HG03135 (cell line): ENCODE measurements around the gene LRBA.

Source experiments
- ATAC-seq: cut with Tn5 transposase; IDR thresholded peaks from one replicate; pipeline ENCODE4 v1.9.1; 2021; ENCODE audit warnings: mild to moderate bottlenecking, moderate library complexity; ENCODE audit not compliant: unreplicated experiment

The LRBA gene

DNA sequence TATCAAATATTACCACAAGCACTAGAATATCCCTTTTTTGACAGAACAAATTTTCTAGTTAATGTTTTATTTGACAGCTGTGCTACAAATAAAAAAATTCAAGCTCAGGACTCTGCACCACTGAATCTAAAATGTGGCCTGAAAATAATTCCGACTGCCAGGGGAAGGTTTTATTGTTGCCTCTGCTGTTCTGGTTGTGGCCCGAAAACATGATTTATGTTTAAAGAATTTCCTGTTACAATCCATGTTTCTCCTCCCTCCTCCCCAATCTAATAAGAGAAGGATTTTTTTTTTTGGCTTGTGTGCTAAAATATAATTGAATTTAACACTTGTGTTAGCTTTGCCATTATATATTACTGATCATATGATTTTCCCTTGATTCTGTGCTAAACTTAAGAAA, 709.1 kb downstream of the LRBA start:
- ATAC-seq: no peak

DNA sequence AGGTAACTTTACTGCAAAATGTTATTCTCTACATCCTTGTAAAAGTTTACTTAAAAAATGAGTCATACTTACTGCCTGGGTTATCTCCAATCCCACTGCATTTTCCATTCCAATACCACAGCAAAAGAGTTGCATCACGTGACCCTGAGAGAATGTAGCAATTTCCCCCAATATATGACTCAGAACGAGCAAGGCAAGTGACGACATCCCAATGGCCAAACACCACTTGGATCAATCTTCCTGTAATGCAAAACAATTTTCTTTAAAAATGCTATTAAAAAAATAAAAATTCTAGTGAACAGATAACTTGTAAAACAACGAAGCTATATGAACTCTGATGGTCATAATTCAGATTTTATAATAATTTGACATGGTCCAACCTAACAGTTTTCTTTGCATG, 712.5 kb downstream of the LRBA start:
- ATAC-seq: no peak

DNA sequence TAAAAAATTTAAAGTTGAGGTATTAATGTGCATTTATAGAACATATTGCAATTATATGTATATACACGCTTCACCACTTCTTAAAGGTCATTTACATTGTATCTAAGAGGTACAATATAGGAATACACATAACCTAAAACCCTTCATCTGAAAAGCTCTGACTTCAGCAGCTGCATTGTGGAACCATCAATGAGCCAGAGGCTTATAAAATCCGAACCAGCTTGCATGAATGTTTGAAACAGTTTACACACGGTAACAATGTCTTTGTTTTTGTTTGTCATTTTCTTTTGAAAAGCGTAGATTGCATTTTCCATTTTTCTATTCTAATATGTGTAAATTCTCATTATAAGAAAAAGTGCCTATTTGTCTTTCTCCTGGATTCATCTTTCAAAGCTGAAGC, 715.3 kb downstream of the LRBA start:
- no peak for ATAC-seq

DNA sequence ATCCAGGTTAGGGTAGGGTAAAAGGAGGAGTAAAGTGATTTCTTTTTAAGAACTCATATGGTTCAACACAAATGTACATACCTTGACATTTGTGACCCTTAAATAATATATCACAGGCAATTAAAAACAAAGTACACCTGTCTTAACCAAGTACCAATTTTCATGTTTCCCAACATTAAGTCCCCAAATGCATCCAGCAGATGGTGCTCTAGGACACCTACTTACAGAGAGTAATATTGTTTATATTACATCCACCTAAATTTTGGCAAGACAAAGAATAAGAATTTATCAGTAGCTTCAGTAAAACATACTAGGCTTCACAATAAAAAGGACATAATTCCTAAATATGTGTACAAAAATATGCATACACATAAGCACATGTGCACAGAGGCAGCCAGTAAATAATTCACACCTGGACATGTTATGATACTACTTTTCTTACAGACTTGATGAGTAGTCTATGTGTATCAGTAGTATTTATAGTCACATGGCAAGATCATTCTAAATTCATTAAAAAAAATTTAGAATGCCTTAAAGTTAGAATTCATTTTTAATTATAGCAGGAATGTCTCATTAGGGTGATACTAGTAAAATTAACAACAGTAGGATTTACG, 717.1 kb downstream of the LRBA start:
- no peak for ATAC-seq

DNA sequence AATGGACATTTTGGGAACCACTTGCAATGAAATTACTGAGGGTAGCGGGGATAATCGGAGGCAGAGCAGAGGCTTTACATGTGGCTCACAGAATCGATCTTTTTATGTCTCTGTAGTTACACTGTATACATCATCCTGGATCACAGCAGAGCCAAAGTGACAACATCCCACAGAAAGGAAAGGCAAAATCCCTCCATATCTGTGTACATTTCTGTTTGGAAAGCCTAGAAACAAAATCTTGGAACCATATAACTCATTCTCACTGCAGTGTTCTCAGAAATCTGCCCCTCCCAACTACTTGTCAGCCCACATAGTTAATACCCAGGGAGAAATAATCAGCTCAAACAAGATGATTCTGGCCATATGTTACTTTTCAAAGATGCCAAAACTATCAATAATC, 725.2 kb downstream of the LRBA start:
- ATAC-seq: no peak

DNA sequence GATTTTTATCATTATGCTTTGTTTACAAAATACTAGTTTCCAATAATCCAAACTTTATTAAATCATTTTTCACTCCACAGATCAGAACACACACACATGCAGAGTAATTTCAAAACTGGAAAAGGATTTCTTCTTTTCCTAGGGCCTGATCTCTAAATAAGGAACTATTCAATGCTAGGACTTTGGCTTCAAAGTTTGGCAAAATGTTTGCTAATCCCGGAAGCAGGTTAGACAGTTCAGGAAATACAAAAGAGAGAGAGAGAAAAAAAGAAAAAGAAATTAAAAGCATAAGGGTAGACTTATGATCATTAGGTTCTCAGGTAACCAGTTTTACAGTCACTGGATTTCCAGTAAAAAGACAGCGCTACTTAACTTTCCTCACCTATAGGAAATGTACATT, 725.9 kb downstream of the LRBA start:
- no peak for ATAC-seq

DNA sequence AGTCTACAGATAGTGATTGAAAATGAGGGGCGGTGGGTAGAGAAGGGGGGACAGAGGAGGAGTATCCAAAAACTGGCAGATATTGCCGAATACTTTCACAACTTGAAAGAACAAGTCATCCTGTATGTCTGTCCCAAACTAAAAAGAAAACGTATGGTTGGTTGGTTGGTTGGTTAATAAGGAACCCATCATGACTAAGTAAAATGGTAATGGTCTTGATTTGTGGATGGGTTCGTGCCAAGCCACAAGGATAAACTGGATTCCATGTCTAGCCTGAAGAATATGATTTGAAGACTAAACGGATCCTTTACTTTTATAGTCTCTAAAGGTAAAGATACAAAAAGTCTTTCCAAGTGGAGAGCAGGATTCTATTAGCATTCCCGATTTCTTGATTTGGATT, 728.4 kb downstream of the LRBA start:
- ATAC-seq: no peak

DNA sequence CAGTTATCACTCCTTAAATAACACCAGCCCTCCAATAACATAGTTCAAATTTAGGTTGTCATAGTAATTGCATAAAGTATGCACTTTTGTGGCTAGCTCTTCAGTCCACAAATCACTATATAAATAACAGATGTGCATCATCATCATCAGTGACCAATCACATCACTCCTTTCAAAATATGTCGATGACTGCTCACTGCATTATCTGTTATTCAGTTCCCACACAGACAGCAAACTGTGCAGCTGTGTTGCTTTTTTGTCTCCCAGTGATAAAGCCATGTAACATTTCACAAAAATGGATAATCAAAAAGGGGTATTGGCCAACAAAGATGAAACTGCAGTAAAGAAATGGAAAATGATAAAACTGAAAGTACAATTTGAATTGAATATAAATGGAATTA, 731.4 kb downstream of the LRBA start:
- ATAC-seq: no peak

DNA sequence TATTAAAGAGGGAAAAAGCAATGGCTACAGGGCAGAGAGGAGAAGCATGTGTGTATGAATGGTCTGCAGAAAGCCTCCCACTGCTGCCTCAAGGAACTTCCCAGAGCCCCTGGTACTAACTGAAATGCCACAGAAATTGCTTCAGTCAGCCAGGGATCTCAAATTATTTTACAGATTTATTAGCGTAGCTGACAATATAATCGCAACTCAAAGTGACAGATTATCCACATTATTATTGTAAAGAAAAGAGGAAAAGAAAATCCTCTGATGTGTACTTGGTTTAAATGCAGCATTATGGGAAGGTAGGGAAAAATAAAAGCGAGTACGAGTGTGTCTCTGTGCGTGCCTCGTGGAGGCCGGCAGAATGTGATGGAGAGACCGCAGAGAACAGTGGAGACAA, 734.1 kb downstream of the LRBA start:
- ATAC-seq: no peak

DNA sequence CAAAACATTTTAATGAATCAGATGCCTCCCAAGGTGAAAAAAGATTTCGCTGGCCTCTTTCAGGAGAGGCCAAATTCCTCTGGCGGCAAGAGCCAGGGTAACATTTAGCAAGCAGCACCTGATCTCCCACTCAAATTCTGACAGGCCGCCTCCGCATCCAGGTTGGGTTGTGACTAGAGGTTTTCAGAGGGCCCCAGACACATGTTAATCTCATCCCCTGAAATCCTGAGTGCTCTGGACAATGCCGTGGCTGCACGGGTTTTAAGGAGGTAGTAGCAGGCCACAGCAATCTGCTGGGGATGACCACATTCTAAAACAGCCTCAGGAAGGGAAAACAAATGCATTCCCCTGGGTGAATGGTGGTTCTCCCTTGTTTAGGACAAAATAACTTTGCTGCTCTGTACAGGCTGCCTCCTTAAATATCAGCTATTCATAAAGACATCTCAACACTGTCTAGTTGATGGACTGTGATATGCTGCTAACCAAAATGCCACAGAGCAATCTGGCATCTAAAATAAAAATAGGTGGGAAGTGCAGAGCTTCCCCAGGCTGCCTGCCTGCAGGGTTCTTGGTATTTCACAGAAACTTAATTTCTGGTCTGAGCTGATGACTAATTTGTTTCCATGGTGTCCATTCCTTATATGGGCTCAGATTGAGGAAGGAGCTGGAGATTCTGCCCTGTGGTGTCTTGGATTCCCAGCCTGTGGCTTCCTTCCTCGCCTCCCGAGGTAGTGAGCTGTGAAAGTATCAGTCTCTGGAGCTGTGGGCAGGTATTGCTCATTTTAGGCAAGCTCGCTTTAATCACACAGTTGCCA, 734.8 kb downstream of the LRBA start:
- ATAC-seq: no peak

DNA sequence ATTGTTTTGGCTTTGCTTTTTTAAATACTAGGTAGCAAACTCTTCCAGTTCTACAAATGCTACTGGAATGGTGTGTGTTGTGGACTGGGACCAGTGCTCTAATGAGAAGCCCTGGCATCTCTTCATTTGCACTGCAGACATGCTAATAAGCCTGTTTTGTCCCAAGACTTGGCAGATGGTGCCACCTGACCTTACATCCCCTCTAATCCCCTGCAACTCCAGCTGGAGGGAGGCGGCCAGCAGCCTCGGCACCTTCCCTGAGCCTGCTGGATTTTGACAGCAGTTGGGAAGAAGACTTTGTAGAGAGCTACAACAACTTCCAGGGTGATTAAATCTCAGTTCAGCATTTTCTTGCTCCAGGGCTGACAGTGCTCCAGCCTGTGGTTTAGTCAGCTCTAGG, 736.9 kb downstream of the LRBA start:
- ATAC-seq: no peak

DNA sequence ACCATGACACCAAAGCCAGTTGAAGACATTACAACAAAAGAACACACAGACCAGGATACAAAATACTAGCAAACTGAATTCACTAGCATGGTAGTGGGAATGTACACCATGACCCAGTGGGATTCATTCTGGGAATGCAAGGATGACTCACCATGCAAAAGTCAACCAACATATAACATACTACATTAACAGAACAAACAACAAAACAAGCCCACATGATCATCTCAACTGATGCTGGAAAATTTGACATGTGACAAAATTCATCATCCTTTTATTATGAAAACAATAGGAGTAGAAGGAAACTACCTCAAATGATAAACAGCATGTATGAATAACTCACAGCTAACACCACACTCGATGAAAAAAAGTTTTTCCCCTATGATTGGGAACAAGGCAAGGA, 746.6 kb downstream of the LRBA start:
- no peak for ATAC-seq

DNA sequence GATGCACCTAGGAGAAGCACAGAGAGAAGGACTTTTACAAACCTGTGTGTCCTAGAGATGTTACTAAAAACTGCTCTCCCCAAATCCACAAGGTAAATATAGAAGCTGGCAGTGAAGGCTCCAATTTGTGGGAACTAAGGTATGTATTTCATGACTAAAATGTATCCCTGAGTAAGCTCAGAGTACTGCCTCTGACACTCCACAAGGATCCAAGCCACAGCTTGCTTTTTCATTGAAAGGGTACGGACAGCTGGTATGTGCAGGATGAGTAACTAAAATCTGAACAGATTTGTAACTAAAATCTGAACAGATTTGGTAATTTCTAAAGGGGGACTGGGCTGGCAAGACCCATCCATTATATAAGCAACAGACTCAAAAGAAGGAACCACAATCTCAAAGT, 749.3 kb downstream of the LRBA start:
- ATAC-seq: no peak

DNA sequence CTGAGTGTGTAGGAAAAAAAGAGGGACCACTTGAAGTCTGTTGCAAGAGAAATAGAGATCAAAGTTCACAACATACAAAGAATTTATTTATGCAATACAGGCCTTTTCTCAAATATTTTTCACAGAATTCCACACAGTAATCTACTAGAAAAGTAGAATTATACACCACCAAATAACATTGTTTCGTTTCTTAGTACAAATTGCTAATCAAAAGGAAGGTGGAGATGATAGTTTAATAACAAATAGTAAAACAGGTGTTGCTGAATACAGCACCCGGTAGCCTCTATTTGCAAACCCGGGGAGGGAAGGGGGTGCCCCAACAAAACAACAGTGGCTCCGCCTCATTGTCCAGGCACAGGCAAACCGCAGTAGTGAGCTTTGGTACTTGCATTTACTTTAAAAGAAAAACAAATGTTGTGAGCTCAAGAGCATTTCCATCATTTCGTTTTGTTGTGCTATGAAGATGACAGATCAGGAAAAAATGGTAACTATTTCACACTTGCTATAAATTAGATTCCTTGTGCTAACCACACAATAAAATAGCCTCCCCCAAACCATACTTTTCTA, 750.4 kb downstream of the LRBA start:
- no peak for ATAC-seq

DNA sequence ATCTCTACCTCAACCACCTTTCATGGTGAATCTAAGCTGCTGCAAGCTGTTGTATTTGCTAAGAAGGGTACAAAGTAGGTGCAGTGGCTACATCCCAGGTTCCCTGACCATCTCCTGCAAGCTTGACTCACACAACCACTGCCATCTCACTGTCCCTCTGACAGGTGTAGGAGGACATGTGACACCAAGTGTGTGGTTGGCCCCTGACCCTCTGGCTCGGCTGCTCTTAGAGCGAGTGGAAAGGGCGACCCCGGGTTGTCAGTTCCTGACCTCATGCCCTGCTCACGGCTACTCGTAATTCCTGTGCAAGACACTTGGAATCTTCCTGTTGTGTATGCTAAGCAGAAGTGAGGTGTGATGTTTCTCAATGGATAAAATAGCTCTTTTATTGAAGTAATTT, 752.5 kb downstream of the LRBA start:
- ATAC-seq: no peak

DNA sequence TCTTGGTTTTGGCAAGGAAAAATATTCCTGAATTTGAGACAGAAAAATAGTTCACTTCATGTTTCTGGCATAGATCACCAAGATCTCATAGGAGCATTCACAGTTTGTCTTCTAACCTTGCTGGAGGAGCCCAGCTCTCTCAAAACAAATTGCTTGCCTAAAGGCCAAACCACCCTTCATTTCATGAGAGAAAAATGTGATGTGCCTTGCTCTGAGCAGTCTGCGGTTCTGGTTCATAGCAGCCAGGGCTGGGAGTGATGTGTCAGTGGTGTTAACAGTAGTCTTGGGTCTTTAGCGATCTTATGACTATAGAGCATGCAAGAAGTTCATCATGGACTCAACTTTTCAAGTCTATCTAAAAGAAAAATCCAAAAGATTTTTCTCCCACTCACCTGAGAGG, 753.5 kb downstream of the LRBA start:
- ATAC-seq: no peak

DNA sequence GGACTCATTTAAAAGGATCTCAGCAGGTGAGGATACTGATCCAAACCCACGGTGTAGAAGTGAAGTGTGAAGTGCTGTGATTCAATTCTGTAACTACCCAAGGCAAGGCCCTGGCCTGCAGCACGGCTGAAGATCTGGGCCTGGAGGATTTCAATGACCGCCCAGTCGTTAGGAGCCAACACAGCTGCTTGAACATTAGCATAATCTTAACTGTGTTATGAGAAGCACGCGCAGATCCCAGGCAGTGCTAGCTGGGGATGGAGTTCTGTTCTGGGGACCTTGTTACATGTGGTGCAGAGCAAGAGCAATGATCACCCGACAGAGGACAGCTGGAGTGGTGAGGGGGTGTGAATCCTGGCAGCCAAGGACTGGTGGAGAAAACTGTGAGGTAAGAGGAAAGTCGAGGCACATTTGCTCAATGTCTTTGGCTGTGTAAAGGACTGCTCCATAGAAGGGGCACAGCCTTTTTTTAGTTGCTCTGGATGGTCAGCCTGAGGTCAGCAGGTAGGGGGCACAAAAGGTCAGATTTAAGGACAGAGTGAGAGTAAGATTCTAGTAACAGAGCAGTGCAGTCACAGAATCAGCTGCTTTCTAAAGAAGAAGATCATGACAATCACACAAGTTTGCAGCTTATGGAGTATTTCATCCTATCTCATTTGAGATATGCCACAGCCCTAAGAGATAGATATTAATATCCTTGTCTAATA, 755.1 kb downstream of the LRBA start:
- no peak for ATAC-seq

DNA sequence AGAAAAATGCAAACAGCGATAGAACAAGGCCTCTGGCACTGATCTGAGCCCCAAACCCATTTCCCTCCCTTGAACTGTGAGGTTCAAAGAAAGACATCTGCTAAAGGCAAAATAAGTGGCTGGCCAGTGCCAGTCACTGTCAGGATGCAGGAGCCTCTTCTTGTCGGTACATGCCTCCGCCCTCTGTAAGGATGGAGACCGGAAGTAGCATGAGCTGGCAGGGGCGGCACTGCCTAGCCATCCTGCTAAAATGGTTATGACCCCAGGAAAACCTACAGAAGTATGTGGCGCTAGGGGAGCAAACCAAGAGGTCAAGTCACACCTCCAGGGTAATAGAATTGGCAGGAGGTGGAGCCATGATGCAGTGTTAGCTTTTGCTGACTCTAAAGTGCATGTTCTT, 756.5 kb downstream of the LRBA start:
- no peak for ATAC-seq

DNA sequence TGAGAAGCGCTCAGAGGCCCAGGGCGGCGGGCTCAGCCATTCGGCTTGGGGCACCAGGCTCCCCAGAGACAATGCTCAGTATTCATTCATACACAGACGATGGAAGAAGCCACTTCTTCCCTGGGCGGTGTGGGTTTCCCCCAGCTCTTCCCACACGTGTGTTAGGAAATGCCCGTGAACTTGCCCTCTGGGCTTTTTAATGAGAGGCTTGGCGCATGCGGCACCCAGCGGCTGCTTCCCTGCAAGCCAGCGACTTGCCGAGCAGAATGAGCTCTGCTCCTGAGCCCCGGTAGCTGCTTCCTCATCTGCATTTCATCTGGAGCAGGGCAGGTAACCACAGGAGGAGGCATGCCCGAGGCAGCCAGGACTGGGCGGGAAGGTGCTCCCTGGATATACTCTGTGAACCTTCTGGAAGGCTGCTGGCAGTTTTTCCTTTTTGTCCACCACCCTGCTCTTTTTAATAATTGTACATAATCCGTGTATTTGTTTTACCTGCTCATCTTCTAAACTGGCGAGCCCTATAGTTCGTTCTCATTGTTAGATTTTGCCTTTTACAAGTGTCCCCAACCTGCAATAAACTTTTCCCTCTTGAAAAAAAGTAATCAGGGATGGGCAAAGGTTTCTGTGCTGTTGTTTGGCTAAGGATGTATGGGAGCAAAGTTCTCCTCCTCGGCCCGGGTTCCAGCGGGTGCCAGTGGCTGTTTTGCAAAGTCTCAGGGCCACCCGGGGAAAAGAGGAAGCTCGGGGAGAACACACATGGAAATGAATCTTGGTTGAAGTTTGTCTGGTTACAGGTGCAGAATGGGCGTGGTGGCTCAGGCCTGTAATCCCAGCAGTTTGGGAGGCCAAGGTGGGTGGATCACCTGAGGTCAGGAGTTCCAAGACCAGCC, 758.0 kb downstream of the LRBA start:
- no peak for ATAC-seq

DNA sequence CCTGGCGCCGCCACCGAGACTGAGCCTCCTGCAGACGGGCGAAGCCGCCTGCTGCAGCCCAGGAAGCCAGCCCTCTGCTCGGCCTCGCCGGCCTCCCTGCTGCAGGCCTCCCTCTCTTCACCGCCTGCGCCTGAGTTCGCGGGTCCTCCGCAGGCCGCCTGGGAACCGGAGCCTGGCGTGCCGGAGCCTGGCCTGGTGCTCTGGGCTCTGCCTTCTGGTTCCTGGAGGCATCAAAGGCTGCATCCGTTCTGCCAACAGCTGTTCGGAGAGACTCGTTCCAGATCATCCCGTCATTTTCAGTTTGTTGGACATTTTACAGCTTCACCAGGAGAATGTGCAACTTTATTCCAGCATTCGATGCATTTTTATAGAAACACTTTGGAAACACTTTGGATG, 758.9 kb downstream of the LRBA start:
- ATAC-seq: no peak
